A673 (cell line): ENCODE data around the gene PBRM1. TPM values are rescaled to one million over a fixed set of nuclear protein-coding genes. Genes with fewer than 3 reads are reported as not detected.

ENCODE experiments used
- BruUV-seq: library from RNA; stranded (reverse); fragments of 400-500 nt; replicated peaks from 2 replicates; lab custom pipeline; 2021; lab: Mats Ljungman, UMichigan
- CTCF ChIA-PET: fragments of 300-600 bp; sonication (Branson Sonifier 250); formaldehyde crosslinking; loops from one replicate; lab custom pipeline; 2022; ENCODE audit warnings: antibody characterized with exemption; lab: Charles Lee
- POLR2A ChIA-PET: fragments of 300-600 bp; sonication (Branson Sonifier 250); formaldehyde crosslinking; loops from one replicate; lab custom pipeline; 2022; ENCODE audit warnings: antibody characterized with exemption; ENCODE audit not compliant: low non-redundant PET; lab: Charles Lee
- DNase-seq: peaks from one replicate; pipeline ENCODE4 v3.0.0-alpha.2; 2015; ENCODE audit warnings: low spot score
- H3K27ac ChIP-seq: fragments of 200-600 bp; sonication (generic); 2 replicates; pipeline ENCODE4 v1.5.1; 2016; ENCODE audit warnings: mixed run types, low read depth, mild to moderate bottlenecking, mixed read lengths, antibody characterized with exemption, low read length; ENCODE audit not compliant: poor library complexity, severe bottlenecking
- H3K27me3 ChIP-seq: fragments of 200-600 bp; sonication (generic); replicated peaks from 2 replicates; pipeline ENCODE4 v1.6.1; 2017; ENCODE audit warnings: mixed run types, low read depth, mild to moderate bottlenecking, mixed read lengths, antibody characterized with exemption, low read length; ENCODE audit not compliant: insufficient read depth, poor library complexity
- H3K36me3 ChIP-seq: fragments of 200-600 bp; sonication (generic); 2 replicates; pipeline ENCODE4 v1.6.1; 2016; ENCODE audit warnings: mixed run types, mild to moderate bottlenecking, mixed read lengths, antibody characterized with exemption, low read length; ENCODE audit not compliant: insufficient read depth, poor library complexity, severe bottlenecking
- H3K4me1 ChIP-seq: fragments of 200-600 bp; sonication (generic); 2 replicates; pipeline ENCODE4 v1.6.1; 2017; ENCODE audit warnings: mixed run types, mild to moderate bottlenecking, mixed read lengths, antibody characterized with exemption, low read length; ENCODE audit not compliant: insufficient read depth, poor library complexity, severe bottlenecking
- H3K4me3 ChIP-seq: fragments of 200-600 bp; sonication (generic); 2 replicates; pipeline ENCODE4 v1.5.1; 2016; ENCODE audit warnings: low read depth, mixed run types, mild to moderate bottlenecking, mixed read lengths, low read length; ENCODE audit not compliant: poor library complexity, severe bottlenecking
- H3K9me3 ChIP-seq: fragments of 200-600 bp; sonication (generic); 2 replicates; pipeline ENCODE4 v1.6.1; 2016; ENCODE audit warnings: mixed run types, low read depth, mild to moderate bottlenecking, mixed read lengths, antibody characterized with exemption, low read length; ENCODE audit not compliant: poor library complexity, severe bottlenecking
- CTCF ChIP-seq: fragments of 300-800, 200-600 bp; sonication (generic); conservative IDR thresholded peaks from 2 replicates; pipeline ENCODE4 v1.5.1; 2017; ENCODE audit warnings: low read depth, mild to moderate bottlenecking, antibody characterized with exemption, low read length, moderate library complexity, mixed read lengths
- EZH2 ChIP-seq: fragments of 200-600 bp; sonication (generic); IDR thresholded peaks from 2 replicates; pipeline ENCODE4 v1.6.1; 2017; ENCODE audit warnings: borderline replicate concordance, low read depth, mild to moderate bottlenecking, mixed read lengths, antibody characterized with exemption, low read length; ENCODE audit not compliant: poor library complexity, severe bottlenecking
- intact Hi-C: fragments of 100-400 bp; cut with micrococcal nuclease; formaldehyde crosslinking; loops from one replicate; pipeline ENCODE4 v1.10.0; 2022; ENCODE audit not compliant: unreplicated experiment
- total RNA-seq: library from RNA; stranded (reverse); gene quantifications from 2 replicates; pipeline ENCODE4 v1.2.3, GENCODE V29; 2021

PBRM1 gene
- total RNA-seq, 1 experiment from 2014 or later, result 65.0 TPM

DNA sequence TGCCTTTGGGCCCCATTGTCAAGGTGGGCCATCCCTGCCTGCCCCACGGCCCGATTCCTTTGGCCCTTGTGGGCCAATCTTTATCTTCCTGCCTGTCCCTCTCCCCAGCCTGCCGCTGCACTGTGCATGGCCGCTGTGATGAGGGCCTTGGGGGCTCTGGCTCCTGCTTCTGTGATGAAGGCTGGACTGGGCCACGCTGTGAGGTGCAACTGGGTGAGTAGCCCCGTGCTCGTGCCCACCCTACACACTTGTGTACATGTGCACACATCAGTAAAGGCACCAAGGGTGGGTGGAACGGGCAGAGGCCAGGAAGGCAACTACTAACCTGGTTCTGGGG, 164.3 kb downstream of the PBRM1 start:
- peaks cover 5% of the 10 kb centered on the region for H3K4me1 ChIP-seq
- no peak for DNase-seq

GRCh38 chr3:52520716-52521487, 164.8 kb downstream of the PBRM1 start:
- Histone ChIP-seq H3K27ac (no peak overlapping the region), H3K4me1 (peaks cover 5% of the 10 kb centered on the region), H3K27me3 (no peaks in the 10 kb centered on the region), H3K9me3 (no peaks in the 10 kb centered on the region), H3K4me3 (no peak overlapping the region), H3K36me3 (peaks cover 9% of the 10 kb centered on the region)
- intact Hi-C loops, result no loop called here
- ChIA-PET CTCF (no interaction called here), POLR2A (no interaction called here)
- TF ChIP-seq CTCF (no peak), EZH2 (no peak)
- no TSS peak for BruUV-seq
- no peak for DNase-seq

More for the DNA sequence above, 164.3 kb downstream of the PBRM1 start:
- Histone ChIP-seq H3K9me3 (no peaks in the 10 kb centered on the region), H3K27ac (no peak overlapping the region), H3K36me3 (peaks cover 9% of the 10 kb centered on the region), H3K27me3 (no peaks in the 10 kb centered on the region), H3K4me3 (no peak overlapping the region)
- intact Hi-C loops, result no loop called here
- BruUV-seq, result no TSS peak
- ChIA-PET CTCF (no interaction called here), POLR2A (no interaction called here)
- TF ChIP-seq CTCF (no peak), EZH2 (no peak)

- H3K27ac ChIP-seq, result no peak overlapping the region
- H3K9me3 ChIP-seq, result no peaks in the 10 kb centered on the region
- intact Hi-C loops, result no loop called here
- H3K4me1 ChIP-seq, result peaks cover 5% of the 10 kb centered on the region
- H3K36me3 ChIP-seq, result peaks cover 9% of the 10 kb centered on the region
- H3K4me3 ChIP-seq, result no peak overlapping the region
- ChIA-PET CTCF (no interaction called here), POLR2A (no interaction called here)
- BruUV-seq, result no TSS peak
- H3K27me3 ChIP-seq, result no peaks in the 10 kb centered on the region
- TF ChIP-seq EZH2 (no peak), CTCF (no peak)
- no peak for DNase-seq
Measured at GRCh38 chr3:52520141-52520667, 165.5 kb downstream of the PBRM1 start.
